Keratinocyte (primary cell): ENCODE data around the gene IARS2. TPM values are rescaled to one million over a fixed set of nuclear protein-coding genes. Genes with fewer than 3 reads are reported as not detected.
A peak's percentile ranks its signal among the peaks of the same experiment; 100 is the strongest.

ENCODE experiments used
- DNase-seq: peaks from one replicate; pipeline ENCODE4 v3.0.0-alpha.2; 2011; ENCODE audit warnings: low read depth, missing footprints, low spot score
- FAIRE-seq: peaks from 2 replicates; lab custom pipeline; 2011; peaks lifted over from hg19 to GRCh38; lab: Jason Lieb, UNC
- H2AFZ ChIP-seq: 2 replicates; pipeline ENCODE4 v1.6.0; 2012; ENCODE audit warnings: low read length, control low read depth, inconsistent platforms; ENCODE audit not compliant: control insufficient read depth
- H3K27ac ChIP-seq: 2 replicates; pipeline ENCODE4 v1.5.1; 2011; ENCODE audit warnings: low read length; ENCODE audit not compliant: control insufficient read depth, insufficient read depth
- H3K27me3 ChIP-seq: 3 replicates; pipeline ENCODE4 v1.6.0; 2011; ENCODE audit warnings: low read length; ENCODE audit not compliant: control insufficient read depth, insufficient read depth; ENCODE audit errors: extremely low read depth
- H3K36me3 ChIP-seq, 2 experiments: 2 replicates in 1 of 2; 3 replicates in 1 of 2; pipeline ENCODE4 v1.5.1; 2011; ENCODE audit warnings: low read length in 2 of 2, mild to moderate bottlenecking in 1 of 2; ENCODE audit not compliant: control insufficient read depth in 2 of 2, insufficient read depth in 2 of 2; ENCODE audit errors: extremely low read depth in 1 of 2
- H3K4me1 ChIP-seq: 3 replicates; pipeline ENCODE4 v1.5.1; 2011; ENCODE audit warnings: low read length; ENCODE audit not compliant: control insufficient read depth, insufficient read depth; ENCODE audit errors: extremely low read depth
- H3K4me2 ChIP-seq: 3 replicates; pipeline ENCODE4 v1.6.0; 2011; ENCODE audit warnings: low read depth, low read length; ENCODE audit not compliant: control insufficient read depth, insufficient read depth; ENCODE audit errors: extremely low read depth
- H3K4me3 ChIP-seq, 3 experiments: fragments of 200-600 bp in 1 of 3; sonication (generic) in 1 of 3; 2 replicates in 2 of 3; 3 replicates in 1 of 3; pipeline ENCODE4 v1.5.1; 2011 to 2016; ENCODE audit warnings: low read length in 3 of 3, mild to moderate bottlenecking in 3 of 3, control low read depth in 2 of 3, inconsistent platforms in 1 of 3, low read depth in 1 of 3, mixed read lengths in 1 of 3, mixed run types in 1 of 3, moderate library complexity in 1 of 3; ENCODE audit not compliant: control insufficient read depth in 2 of 3, insufficient read depth in 2 of 3; ENCODE audit errors: extremely low read depth in 1 of 3
- H3K79me2 ChIP-seq: 2 replicates; pipeline ENCODE4 v1.6.0; 2012; ENCODE audit warnings: low read length; ENCODE audit not compliant: control insufficient read depth, insufficient read depth
- H3K9ac ChIP-seq: 3 replicates; pipeline ENCODE4 v1.6.0; 2011; ENCODE audit warnings: low read length; ENCODE audit not compliant: control insufficient read depth, insufficient read depth; ENCODE audit errors: extremely low read depth
- H3K9me1 ChIP-seq: 3 replicates; pipeline ENCODE4 v1.6.0; 2011; ENCODE audit warnings: low read length; ENCODE audit not compliant: control insufficient read depth, insufficient read depth; ENCODE audit errors: extremely low read depth
- H3K9me3 ChIP-seq: 2 replicates; pipeline ENCODE4 v1.5.1; 2012; ENCODE audit warnings: low read depth, low read length; ENCODE audit not compliant: control insufficient read depth
- H4K20me1 ChIP-seq: 3 replicates; pipeline ENCODE4 v1.6.0; 2011; ENCODE audit warnings: low read length; ENCODE audit not compliant: control insufficient read depth, insufficient read depth; ENCODE audit errors: extremely low read depth
- EZH2 ChIP-seq: IDR thresholded peaks from one replicate; pipeline ENCODE4 v1.6.1; 2012; ENCODE audit warnings: inconsistent platforms, mild to moderate bottlenecking, low read length, moderate library complexity
- dilution Hi-C: fragments of 300-500 bp; cut with MboI; formaldehyde crosslinking; loops from one replicate; pipeline ENCODE4 v1.7.0; 2020; ENCODE audit warnings: low sequenced_read_pairs; ENCODE audit not compliant: extremely low pct_ligation_motif_present
- polyA plus RNA-seq, 5 experiments: library from polyadenylated mRNA; depleted of rRNA in 3 of 5; stranded (reverse) in 3 of 5; stranded (forward) in 1 of 5; unstranded in 1 of 5; fragments of >200 nt; gene quantifications; 1 replicate in 1 of 5; 2 replicates in 3 of 5; 3 replicates in 1 of 5; pipeline versions ENCODE4 v1.2.1 to v1.2.3, GENCODE V29; 2011 to 2012; ENCODE audit warnings: missing spikeins in 2 of 5, low read depth in 1 of 5, low replicate concordance in 1 of 5
- small RNA-seq, 3 experiments: library from RNA; depleted of rRNA; stranded (forward); fragments of <200 nt; gene quantifications; one replicate each; pipeline ENCODE3, GENCODE V24; 2012; ENCODE audit warnings: low read depth in 3 of 3, low replicate concordance in 1 of 3; ENCODE audit not compliant: insufficient read length in 3 of 3
- TF ChIP-seq, protein P1 (sequence below), 3 experiments: IDR thresholded peaks in 1 of 3; conservative IDR thresholded peaks in 1 of 3; optimal IDR thresholded peaks in 1 of 3; 2 replicates in 2 of 3; 3 replicates in 1 of 3; pipeline versions ENCODE3 to v1.5.1; 2011; ENCODE audit warnings: low read length in 3 of 3, mild to moderate bottlenecking in 3 of 3, moderate library complexity in 2 of 3, control low read depth in 1 of 3, inconsistent platforms in 1 of 3; ENCODE audit not compliant: insufficient read depth in 2 of 3; ENCODE audit errors: extremely low read depth in 1 of 3

The IARS2 gene
- polyA plus RNA-seq, 1 donor (not counting 4 experiments of a cell fraction or from before 2014, with no cell fraction given) = 69.0 TPM

GRCh38 chr1:220189750-220190347 lies 95.9 kb downstream of the IARS2 start:
- Histone ChIP-seq H3K27ac (no peak overlapping the region), H3K79me2 (no peaks in the 10 kb centered on the region), H4K20me1 (no peaks in the 10 kb centered on the region), H2AFZ (no peak overlapping the region), H3K27me3 (no peaks in the 10 kb centered on the region), H3K36me3 (peaks cover 9 to 21% of the 10 kb centered on the region in 2 experiments), H3K9me1 (no peaks in the 10 kb centered on the region), H3K9ac (no peak overlapping the region), H3K4me1 (no peaks in the 10 kb centered on the region), H3K4me3 (no peak overlapping the region), H3K4me2 (no peak overlapping the region), H3K9me3 (no peaks in the 10 kb centered on the region)
- TF ChIP-seq, protein P1, sequence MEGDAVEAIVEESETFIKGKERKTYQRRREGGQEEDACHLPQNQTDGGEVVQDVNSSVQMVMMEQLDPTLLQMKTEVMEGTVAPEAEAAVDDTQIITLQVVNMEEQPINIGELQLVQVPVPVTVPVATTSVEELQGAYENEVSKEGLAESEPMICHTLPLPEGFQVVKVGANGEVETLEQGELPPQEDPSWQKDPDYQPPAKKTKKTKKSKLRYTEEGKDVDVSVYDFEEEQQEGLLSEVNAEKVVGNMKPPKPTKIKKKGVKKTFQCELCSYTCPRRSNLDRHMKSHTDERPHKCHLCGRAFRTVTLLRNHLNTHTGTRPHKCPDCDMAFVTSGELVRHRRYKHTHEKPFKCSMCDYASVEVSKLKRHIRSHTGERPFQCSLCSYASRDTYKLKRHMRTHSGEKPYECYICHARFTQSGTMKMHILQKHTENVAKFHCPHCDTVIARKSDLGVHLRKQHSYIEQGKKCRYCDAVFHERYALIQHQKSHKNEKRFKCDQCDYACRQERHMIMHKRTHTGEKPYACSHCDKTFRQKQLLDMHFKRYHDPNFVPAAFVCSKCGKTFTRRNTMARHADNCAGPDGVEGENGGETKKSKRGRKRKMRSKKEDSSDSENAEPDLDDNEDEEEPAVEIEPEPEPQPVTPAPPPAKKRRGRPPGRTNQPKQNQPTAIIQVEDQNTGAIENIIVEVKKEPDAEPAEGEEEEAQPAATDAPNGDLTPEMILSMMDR (optimal IDR thresholded peaks at IDR 0.05 in 1 of 3, IDR thresholded peaks at IDR 0.05 in 1 of 3, conservative IDR thresholded peaks at IDR 0.05 in 1 of 3; ENCODE audit: extremely low read depth in 1 of 3, insufficient read depth in 2 of 3, low read length in 3 of 3) = peak in 1 of 3 experiments; percentile 25
- no peak for TF ChIP-seq EZH2
- FAIRE-seq (peak; percentile 39), DNase-seq (no peak)
- dilution Hi-C loops = no loop called here

DNA sequence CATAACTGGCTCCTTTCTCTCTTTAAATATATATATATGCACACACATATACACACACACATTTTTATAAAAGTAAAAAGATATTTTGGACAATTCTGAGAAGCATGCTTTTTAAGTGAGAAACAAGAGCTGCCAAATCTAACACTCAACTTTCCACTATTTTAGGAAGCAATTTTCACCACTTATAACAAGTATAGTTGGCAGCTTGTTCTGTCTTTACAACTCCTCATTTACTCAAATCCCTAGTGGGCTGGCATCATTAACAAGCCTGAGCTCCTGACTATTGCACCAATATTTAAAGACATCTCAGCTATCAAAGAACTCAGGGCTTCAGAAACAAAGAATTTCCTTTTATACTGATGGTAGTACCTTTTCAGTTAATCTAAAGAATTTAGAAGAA lies 101.8 kb downstream of the IARS2 start:
- Histone ChIP-seq H3K27me3 (no peaks in the 10 kb centered on the region), H3K4me3 (no peak overlapping the region), H3K36me3 (peaks cover 11% of the 10 kb centered on the region in 2 experiments), H3K79me2 (no peaks in the 10 kb centered on the region), H3K4me2 (no peak overlapping the region), H3K27ac (no peak overlapping the region), H3K9me3 (no peaks in the 10 kb centered on the region), H4K20me1 (no peaks in the 10 kb centered on the region), H3K9me1 (no peaks in the 10 kb centered on the region), H3K9ac (no peak overlapping the region), H2AFZ (no peak overlapping the region), H3K4me1 (no peaks in the 10 kb centered on the region)
- no peak for TF ChIP-seq EZH2
- TF ChIP-seq, protein P1 (optimal IDR thresholded peaks at IDR 0.05 in 1 of 3, IDR thresholded peaks at IDR 0.05 in 1 of 3, conservative IDR thresholded peaks at IDR 0.05 in 1 of 3; ENCODE audit: extremely low read depth in 1 of 3, insufficient read depth in 2 of 3, low read length in 3 of 3) = no peak
- no peak for DNase-seq
- dilution Hi-C loops = no loop called here
- FAIRE-seq = no peak

Small RNA genes lying within 50 kb of the gene (small RNA-seq; reads per million reads assigned to genes)
- gene MIR194-1 (0.13 to 1.7 (median 1.5) reads per million in 3 experiments), gene MIR215 (0.20 to 2.8 (median 2.0) reads per million in 3 experiments)

Other genes starting within 250 kb of the IARS2 start
- 0.02 to 0.08 TPM (median 0.03 TPM) in 3 replicates for gene SLC30A10, start 165.6 kb upstream of the IARS2 start, polyA plus RNA-seq
- gene EPRS1, start 47.6 kb upstream of the IARS2 start, polyA plus RNA-seq = 59.1 to 96.3 TPM (median 88.3 TPM) in 3 replicates
- 45.5 to 53.9 TPM (median 53.7 TPM) in 3 replicates for gene BPNT1, start 4.3 kb upstream of the IARS2 start, polyA plus RNA-seq
- gene RAB3GAP2, start 178.3 kb downstream of the IARS2 start, polyA plus RNA-seq = 23.3 to 44.4 TPM (median 43.8 TPM) in 3 replicates